Measurements from ENCODE around the gene INS.

The INS gene

DNA sequence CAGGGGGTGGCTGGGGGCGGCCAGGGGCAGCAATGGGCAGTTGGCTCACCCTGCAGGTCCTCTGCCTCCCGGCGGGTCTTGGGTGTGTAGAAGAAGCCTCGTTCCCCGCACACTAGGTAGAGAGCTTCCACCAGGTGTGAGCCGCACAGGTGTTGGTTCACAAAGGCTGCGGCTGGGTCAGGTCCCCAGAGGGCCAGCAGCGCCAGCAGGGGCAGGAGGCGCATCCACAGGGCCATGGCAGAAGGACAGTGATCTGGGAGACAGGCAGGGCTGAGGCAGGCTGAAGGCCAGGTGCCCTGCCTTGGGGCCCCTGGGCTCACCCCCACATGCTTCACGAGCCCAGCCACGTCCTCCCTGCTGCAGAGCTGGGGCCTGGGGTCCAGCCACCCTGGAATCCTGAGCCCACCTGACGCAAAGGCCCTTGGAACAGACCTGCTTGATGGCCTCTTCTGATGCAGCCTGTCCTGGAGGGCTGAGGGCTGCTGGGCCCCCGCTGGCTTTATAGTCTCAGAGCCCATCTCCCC, at the start of gene INS:
Gene INS, minus strand, starts transcription at position 474 of the 524 bp plus-strand sequence. Its CDS starts 238 bp downstream, at position 236.
- no peak for DNase-seq (ENCODE audit: low read depth in 2 of 3, low spot score in 1 of 3)

DNA sequence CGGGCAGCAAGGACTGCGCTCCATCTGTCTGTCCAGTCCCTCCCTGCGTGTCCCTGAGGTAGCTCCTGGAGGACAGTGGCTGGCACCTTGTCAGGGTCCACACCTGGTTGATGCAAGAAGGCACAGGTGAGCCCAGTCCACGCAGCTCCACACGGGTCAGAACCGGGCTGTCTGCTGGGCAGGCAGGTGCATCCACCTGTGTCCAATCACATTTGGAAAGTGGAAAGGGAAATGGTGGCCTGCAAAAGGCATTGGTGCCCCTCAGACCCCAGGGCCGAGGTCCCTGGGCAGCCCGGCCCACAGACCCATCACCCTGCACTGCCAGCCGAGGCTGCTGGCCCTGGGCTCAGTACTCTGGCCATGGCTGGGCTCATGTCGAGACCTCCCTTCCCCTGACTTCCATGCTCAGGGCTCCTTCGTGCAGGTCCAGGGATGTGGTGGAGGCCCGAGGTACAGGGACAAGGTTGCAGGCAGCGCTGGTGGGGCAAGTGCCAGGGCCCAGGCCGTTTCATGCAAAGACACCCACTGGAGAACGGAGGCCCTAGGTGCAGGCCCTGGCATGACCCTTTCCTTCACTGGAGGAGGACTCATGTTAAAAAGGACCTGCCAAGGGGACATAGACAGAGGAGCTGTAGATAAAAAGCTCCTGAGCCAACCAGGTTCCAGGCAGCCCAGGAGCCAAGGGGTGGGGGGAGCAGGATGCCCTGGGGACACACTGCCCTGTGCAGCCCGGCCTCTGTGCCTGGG, 49.5 kb upstream of the INS start:
- DNase-seq (ENCODE audit: low read depth in 2 of 3, low spot score in 1 of 3): no peak

DNA sequence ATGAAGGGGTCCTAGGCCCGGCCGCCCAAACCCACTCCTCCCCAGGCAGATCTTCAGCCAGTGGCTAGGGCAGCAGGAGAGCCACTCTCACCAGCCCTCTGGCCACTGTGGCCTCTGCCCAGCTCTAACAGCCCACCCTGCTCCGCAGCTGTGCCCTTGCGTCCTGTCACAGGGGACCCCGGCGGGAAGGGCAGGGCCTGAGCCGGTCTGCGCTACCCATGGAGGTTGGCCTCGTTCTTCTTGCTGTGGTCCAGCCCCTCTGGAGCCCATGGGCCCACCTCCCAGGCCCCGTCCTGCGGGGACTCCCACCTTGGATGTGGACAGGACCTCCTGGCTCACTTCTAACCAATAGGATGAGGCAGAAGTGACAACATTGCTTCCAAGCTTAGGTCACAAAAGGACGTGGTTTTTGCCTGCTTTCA, 48.9 kb upstream of the INS start:
- no peak for DNase-seq (ENCODE audit: low read depth in 2 of 3, low spot score in 1 of 3)

DNA sequence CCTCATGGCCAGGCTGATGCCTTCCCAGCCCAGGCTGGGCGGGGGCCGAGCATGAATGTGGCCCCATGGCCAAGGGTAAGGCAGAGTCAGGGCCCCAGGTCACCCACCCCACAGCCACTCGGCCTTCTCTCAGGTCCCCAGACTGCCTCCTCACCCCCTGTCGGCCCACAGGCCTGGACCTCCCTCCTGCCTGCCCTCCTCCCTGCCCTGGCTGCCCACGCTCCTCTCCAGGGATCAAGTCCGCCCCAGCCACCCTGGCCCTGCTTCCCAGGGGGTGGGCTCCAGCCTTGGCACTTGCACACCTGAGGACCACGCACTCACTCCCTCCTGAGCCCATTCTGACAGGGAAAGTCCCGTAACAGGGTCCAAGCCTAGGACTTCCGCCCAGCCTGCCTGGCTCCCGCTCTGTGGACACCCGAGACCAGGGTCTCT, 48.4 kb upstream of the INS start:
- no peak for DNase-seq (ENCODE audit: low read depth in 2 of 3, low spot score in 1 of 3)

DNA sequence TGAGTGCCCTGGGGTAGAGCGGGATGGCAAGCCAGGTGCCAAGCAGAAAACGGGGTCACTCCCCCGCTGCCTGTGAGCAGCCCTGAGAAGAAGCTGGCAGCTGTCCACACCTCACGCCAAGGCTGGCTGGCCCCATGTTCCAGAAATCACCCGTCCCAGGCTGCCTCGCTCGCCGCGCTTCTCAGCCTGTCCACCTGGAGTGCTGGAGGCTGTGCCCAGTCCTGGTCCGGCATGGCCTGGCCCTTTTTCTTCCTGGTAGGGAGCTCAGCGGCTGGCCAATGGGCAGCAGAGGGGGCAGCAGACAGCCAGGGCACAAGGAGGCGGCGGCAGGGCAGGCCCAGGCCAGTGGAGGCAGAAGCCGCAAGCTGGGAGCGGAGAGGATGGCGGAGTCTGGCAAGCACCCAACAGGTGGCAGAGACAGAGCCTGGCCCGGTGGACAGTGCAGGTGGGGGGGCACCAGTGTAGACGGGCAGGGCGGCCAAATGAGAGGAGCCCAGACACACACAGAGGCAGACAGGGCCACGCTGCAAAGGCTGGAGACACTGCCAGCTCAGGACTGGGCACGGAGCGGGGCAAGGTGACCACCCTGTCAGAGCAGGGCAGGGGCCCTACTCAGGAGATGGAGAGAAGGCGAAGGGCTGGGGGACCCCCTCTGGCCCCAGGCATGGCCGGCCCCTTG, 47.8 kb upstream of the INS start:
- no peak for DNase-seq (ENCODE audit: low read depth in 2 of 3, low spot score in 1 of 3)

DNA sequence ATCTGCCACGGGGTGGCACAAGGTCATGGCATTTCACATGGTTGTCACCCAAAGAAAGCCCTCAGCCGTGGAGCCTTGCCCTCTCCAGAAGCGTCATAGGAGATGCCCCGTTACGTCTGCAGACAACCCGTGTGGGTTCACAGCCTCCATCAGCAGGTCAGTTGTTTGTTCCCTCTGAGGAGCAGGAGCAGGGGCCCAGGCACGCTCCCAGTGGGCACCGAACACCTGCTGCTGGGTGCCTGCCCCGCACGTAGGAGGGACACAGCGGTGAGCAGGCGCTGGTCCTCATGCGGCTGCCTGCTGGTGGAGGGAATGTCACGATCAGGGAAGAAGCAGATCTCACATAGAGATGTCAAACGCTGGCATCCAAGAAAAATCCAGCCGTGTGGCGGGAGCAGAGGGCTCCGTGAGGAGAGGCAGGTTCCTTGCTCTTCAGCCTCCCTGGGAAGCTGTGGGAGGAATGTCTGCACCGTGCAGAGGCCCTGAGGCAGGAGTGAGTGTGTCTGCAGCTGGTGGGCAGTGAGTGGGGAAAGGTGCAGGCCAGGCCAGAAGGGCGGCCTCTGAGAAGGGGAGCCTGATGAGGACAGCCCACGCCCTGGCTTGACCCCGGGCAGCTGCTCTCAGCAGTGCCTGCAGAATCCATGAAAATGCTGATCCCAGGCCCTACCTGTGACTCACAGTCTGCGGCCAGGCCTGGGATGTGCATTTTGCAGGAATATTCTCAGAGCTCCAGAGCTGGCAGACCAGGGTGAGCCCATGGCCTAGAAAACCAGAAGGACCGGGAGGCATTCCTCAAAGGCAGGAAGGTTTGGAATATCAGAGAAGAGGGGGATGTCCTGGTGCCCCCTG, 47.0 kb upstream of the INS start:
- no peak for DNase-seq (ENCODE audit: low read depth in 2 of 3, low spot score in 1 of 3)

DNA sequence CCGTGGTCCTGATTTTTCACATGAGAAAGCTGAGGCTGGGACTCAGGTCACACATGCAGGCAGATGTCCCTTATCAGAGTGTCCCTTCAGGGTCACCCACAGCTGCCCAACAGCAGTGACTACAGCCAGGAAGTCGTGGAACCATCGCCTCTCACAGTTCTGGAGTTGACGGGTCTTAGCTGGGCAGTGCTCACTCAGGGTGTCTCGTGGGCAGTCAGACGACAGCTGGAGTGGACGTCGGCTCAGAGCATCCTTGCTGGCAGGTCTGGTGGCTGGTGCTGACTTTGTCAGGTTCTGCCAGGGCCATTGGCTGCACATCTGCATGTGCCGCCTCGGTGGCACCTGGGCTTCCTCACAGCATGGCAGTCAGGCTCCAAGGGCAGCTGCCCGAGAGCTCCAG, 46.2 kb upstream of the INS start:
- DNase-seq (ENCODE audit: low read depth in 2 of 3, low spot score in 1 of 3): no peak

DNA sequence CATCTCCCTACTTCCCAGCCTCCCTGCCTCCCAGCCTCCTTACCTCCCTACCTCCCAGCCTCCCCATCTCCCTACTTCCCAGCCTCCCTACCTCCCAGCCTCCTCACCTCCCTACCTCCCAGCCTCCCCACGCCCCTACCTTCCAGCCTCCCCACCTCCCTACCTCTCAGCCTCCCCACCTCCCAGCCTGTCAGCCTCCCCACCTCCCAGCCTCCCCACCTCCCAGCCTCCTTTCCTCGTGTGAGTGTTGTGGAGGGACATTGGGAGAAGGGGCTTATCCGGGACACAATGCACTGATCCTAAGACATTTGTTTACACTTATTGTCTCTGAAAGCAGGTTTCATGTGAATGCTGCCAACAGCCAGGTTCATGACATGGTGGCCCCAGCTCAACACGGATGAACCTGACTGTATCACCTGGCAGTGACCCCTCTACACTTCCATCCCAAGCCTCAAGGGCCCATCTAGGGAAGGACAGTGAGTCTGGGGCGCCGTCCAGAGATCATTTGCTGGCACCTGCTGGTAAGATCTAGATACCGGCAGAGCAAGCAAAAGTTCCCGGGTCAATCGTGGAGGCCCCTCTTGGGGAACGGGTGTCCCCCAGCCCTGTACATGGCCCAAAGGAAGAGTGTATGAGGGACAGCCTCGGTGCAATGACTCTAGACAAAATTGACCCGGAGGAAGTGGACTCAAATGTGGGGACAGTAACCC, 45.1 kb upstream of the INS start:
- no peak for DNase-seq (ENCODE audit: low read depth in 2 of 3, low spot score in 1 of 3)

DNA sequence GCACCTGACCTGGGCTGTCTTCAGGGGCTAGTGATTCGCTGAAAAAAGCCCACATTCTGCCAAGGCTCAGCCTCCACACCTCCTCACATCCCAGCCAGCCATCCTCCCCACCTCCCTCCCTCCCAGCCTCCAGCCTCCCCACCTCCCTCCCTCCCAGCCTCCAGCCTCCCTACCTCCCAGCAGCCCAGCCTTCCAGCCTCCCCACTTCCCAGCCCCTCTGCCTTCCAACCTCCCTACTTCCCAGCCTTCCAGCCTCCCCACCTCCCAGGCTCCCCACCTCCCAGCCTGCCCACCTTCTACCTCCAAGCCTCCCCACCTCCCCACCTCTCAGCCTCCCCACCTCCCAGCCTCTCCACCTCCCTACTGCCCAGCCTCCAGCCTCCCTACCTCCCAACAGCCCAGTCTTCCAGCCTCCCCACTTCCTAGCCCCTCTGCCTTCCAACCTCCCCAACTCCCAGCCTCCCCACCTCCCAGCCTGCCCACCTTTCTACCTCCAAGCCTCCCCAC, 44.3 kb upstream of the INS start:
- no peak for DNase-seq (ENCODE audit: low read depth in 2 of 3, low spot score in 1 of 3)

DNA sequence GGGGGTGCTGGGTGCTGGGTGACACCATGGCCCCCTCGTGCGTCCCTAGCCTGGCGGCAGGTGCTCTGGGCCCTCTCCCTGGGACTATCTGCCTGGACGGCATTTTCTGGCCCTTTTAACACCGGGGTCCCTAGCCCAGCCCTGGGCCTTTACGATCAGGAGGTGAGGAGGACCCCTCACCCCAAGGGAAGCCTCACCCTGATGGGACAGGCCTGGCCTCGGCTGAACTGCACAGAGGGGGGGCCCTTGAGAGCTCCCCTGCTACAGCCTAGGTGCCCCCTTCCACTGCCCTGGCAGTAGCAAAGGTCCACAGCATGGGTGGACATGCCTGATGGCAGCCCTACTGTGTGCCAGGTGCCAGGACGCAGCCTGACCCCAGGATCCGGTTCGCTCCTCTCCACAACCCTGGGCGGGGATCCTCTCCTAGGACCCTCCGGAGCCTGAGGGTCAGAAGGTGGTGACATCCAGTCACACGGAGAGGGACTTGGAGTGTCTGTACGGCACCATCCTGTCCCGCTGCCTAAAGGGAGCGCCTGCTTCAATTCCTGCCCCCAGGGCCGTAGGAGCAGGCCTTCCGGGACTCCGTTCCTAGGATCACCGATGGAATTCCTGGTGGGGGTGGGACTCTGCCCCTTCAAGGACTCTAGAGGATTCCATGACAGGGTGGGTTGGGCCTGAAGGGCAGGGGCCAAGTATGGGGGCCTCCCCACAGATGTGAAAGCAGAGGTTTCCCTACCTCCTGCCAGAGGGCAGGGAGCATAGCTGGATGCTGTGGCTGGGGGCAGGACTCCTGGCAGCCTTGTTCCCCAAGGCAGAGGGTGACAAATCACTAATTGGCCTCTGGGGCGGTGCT, 43.6 kb upstream of the INS start:
- DNase-seq (ENCODE audit: low read depth in 2 of 3, low spot score in 1 of 3): no peak

DNA sequence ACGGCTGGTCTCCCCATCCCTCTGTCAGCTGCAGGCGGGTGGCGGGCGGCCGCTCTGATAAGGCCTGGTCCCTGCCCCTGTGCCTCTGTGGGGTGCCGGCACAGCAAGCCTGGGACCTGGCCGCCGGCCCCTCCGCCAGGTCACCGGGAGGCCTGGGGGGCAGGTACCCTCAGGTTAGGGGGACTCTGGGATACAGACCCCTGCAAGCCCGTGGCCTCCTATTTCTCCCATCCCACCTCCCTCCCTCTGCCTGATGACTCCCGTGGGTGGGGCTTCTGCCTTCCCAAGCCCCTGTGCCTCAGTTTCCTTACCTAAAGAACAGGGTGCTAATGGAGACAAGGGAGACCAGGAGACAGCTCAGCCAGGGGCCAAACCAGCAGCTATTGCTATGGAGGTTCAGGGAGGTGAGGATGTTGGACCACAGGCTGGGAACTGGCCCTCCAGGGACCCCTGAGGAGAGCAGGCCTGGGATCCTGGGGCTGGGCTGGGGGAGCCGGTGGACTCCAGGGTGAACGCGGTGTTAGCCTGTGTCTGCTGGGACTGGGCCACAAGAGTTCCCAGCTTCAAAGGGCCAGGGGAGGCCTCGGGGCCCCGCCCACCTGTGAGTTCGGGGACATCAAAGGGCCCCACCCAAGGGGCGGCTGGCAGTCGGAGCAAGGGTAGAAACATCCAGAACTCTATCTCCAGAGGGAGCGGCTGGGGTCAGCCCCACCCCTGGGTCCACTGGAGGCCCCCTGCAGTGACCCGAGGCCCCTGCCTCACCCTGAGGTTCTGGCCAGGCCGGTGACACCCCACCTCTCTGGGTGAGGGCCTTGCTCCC, 42.6 kb upstream of the INS start:
- DNase-seq (ENCODE audit: low read depth in 2 of 3, low spot score in 1 of 3): no peak

DNA sequence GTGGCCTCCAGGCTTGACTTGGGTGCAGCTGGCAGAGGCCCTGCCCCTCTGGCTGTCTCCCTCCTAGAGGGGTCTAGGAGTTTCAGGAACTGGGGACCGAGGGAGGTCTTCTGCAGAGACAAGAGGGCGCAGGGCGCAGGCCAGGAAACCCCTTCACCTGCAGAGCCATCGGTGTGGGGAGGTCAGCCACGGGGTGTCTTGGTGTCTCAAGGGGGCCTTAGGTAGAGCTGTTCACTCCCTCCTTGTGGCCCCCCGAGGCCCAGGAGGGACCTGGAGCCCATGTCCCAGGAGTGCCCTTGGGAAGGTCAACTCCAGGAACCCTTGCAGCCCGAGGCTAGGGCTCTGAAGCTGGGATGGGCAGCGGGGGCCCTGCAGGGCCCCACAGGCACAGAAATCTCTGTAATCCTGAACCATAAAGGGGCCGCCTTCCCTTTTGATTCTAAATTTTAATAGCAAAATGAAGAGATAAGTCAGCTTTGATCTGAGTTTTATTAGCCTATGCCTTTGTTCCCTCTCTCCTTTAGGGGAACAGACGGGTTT, 42.0 kb upstream of the INS start:
- no peak for DNase-seq (ENCODE audit: low read depth in 2 of 3, low spot score in 1 of 3)

DNA sequence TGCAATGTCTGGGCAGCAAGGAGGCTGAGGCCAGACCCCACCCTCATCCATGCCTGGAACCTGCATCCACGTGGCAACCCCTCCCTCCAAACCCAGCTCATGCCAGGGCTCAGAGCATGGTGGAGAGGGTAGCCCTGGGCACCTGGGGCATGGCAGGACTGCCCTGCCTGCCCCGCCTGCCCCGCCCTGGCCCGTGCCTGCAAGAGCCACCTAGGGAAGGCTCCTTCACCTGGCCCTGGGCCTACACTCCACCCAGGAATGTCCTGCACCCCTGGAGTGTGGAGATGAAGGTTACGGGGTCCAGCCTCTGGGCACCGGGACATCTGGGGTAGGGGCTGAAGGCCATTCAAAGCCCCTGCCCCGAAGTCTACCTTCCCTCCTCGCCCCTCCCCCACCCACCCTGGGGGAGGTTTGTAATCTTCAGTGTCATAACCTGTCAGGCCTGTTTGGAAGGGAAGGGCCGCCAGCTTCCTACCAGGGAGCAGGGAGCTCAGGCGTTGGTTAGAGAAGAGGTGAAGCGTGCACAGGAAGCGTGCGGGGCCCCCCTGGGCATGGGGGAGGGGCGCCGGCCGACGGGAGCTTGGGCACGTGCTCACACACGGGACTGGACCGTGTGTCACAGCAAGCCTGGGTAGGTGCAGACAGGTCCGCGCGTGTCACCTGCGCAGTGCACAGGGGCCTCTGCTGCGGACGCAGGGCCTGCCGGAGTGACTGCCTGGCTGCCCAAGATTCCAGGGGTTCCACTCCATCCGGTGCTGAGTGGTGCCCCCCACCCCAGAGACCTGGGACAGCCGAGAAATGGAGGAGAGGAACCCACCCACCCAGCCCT, 41.3 kb upstream of the INS start:
- DNase-seq (ENCODE audit: low read depth in 2 of 3, low spot score in 1 of 3): no peak

DNA sequence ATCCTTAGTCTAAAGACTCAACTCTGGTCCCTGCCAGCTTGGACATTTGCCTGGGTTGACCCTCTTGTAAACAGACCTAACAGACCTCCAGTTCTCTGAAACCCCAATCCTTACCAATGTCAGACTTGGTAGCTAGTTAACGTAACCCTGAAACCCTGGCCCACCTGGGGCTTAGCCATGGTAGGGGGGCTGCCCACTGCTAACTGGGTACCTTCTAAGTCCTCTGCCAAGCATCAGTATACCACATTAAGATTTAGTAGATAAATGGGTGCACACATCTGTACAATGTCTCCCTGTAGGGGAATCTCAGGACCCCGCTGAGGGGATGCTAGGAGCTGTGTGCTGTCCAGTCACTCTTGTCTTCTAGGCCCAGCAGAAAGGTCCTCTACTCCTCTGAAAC, 40.5 kb upstream of the INS start:
- no peak for DNase-seq (ENCODE audit: low read depth in 2 of 3, low spot score in 1 of 3)

DNA sequence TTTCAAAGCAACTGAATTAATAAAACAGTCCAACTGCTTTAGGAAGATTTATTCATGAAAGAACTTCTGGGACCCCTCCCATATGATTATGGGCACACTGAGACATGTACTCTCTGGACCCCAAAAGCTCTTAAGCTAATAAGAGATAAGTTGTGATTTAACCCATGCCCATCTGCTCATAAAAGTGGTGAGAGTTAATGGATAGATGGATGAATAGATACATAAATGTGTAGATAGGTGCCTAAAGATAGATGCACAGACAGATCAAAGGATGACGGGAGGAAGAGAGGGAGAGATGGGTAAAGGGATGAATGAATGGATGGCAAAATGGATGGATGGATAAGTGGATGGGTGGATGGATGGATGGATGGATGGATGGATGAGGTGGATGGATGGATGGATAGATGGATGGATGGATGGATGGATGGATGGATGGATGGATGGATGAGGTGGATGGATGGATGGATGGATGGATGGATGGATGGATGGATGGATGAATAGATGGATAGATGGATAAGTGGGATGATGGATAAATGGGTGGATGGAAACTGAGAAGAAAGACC, 40.0 kb upstream of the INS start:
- no peak for DNase-seq (ENCODE audit: low read depth in 2 of 3, low spot score in 1 of 3)

DNA sequence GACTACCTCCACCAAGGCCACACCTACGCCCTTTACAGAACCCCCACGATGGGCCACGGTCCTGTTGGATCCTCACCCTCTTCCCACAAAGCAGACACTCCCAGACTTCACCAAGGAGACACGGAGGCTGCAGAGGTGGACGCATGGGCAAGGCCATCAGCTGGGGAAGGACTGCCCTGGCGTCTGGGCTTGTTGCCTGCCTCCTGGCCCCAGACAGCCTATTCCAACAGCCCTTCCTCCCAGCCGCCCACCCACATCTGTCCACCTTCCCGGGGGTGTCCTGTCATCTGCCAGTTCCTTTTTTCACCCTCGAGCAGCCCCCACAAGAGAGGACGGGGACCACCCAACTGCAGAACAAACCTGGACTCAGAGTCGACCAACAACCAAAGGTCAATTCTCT, 39.5 kb upstream of the INS start:
- no peak for DNase-seq (ENCODE audit: low read depth in 2 of 3, low spot score in 1 of 3)

DNA sequence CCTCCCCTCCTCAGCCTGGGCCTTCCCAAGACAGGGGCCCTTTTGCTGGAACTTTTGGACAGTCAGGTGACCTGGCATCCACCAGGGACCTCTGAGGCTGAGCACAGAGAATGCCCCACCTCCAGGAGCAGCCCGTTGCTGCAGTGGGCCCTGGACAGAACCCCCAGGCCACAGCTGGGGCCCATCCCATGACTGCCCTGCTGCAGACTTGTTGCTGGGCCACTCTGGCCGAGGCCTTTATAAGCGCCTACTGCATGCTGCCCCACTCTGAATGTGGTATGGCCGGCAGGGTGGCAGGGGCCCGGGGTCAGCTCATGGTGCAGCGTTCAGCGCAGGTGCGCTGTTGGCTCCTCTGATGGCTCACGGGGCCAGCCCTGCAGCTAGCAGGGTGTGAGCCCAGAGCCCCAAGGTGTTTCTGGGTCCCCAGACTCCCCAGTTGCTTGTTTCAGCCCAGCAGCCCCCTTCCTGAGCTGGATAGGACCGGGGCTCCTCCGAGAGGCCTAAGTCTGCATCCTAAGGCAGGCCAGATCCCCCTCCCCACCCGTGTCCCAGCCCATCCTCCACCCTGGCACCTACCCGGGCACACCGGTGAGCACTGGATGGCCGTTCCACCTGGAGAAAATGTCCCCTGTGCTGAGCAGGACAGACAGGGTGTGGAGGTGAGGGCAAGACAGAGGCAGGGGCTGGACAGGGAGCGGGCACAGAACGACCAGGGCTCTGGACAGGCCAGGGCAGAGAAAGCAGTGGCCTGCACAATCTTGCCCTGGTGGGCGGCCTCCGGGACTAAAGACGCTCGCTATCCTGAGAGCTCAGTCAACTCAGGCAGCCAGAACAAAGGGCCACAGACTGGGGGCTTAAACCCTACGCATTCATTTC, 38.7 kb upstream of the INS start:
- no peak for DNase-seq (ENCODE audit: low read depth in 2 of 3, low spot score in 1 of 3)
